Testis (tissue), 3 donors: Measurements from ENCODE around the gene RERE. TPM values are rescaled to one million over a fixed set of nuclear protein-coding genes. Genes with fewer than 3 reads are reported as not detected.

Experiments used
- DNase-seq: peaks from one replicate; pipeline ENCODE4 v3.0.0-alpha.2; 2019
- H3K27ac ChIP-seq, 2 donors: fragments of 200-600 bp; sonication (generic); one replicate each; pipeline ENCODE4 v1.5.1; 2019
- H3K27me3 ChIP-seq: fragments of 200-600 bp; sonication (generic); one replicate; pipeline ENCODE4 v1.5.1; 2019
- H3K36me3 ChIP-seq: fragments of 200-600 bp; sonication (generic); one replicate; pipeline ENCODE4 v1.5.1; 2017; ENCODE audit warnings: low read depth; ENCODE audit errors: missing control alignments
- H3K4me1 ChIP-seq: fragments of 200-600 bp; sonication (generic); one replicate; pipeline ENCODE4 v1.5.1; 2019
- H3K4me3 ChIP-seq, 2 donors: fragments of 200-600 bp; sonication (generic); one replicate each; pipeline ENCODE4 v1.5.1; 2017 to 2019
- H3K9me3 ChIP-seq: fragments of 200-600 bp; sonication (generic); one replicate; pipeline ENCODE4 v1.5.1; 2017
- CTCF ChIP-seq, 3 experiments: fragments of 450-650 bp in 2 of 3; fragments of 200-600 bp in 1 of 3; sonication (generic) in 1 of 3; IDR thresholded peaks; one replicate each; pipeline ENCODE4 v1.5.1; 2016 to 2019; ENCODE audit warnings: antibody characterized with exemption in 3 of 3, mild to moderate bottlenecking in 2 of 3, moderate library complexity in 1 of 3
- POLR2A ChIP-seq: fragments of 450-650 bp; IDR thresholded peaks from one replicate; pipeline ENCODE4 v1.6.1; 2017; ENCODE audit warnings: antibody characterized with exemption, mild to moderate bottlenecking, moderate library complexity
- WGBS, 2 donors: methylation state at CpG; one replicate each; pipeline ENCODE4 v1.1.5; 2018; 5-methylcytosine and 5-hydroxymethylcytosine counted together
- intact Hi-C: fragments of 100-400 bp; cut with DNase I; formaldehyde crosslinking; loops from one replicate; pipeline ENCODE4 v1.15.1; 2023; ENCODE audit warnings: low total_unique reads
- polyA plus RNA-seq: library from polyadenylated mRNA; stranded (reverse); fragments of 350-450 nt; fragmentation: Illumina TruSeq; extraction: RNeasy Lipid Tissue Mini Kit (QIAGEN cat#74804); gene quantifications from one replicate; pipeline ENCODE4 v1.2.3, GENCODE V29; 2014; ENCODE audit warnings: low read depth, low replicate concordance; ENCODE audit not compliant: insufficient read depth
- total RNA-seq, 2 donors: library from RNA; depleted of rRNA; stranded (reverse); fragments of >200 nt; gene quantifications; one replicate each; pipeline ENCODE4 v1.2.3, GENCODE V29; 2016

Gene RERE
- total and polyA plus RNA-seq, 3 donors from 2014 or later, result 90.8 to 229 (median 203) TPM

GRCh38 chr1:8417625-8418024 lies 399.8 kb downstream of the RERE start:
- Histone ChIP-seq H3K36me3 (no peaks in the 10 kb centered on the region), H3K9me3 (no peaks in the 10 kb centered on the region), H3K4me3 (no peak overlapping the region), H3K27me3 (no peaks in the 10 kb centered on the region), H3K27ac (no peak overlapping the region), H3K4me1 (peaks cover 41% of the 10 kb centered on the region)
- DNase-seq, result no peak
- TF ChIP-seq POLR2A (no peak), CTCF (IDR thresholded peaks at IDR 0.05) (no peak)
- intact Hi-C loops, result no loop called here
- 76 to 86% methylated on average over 5 of the region's 5 CpGs for WGBS, 2 donors

GRCh38 chr1:8416881-8417280 lies 400.6 kb downstream of the RERE start:
- intact Hi-C loops, result no loop called here
- no peaks in the 10 kb centered on the region for H3K27me3 ChIP-seq
- no peaks in the 10 kb centered on the region for H3K9me3 ChIP-seq
- no peak for DNase-seq
- H3K4me3 ChIP-seq, result no peak overlapping the region
- 47 to 69% methylated on average over 3 of the region's 3 CpGs for WGBS, 2 donors
- peaks cover 48% of the 10 kb centered on the region for H3K4me1 ChIP-seq
- no peak overlapping the region for H3K27ac ChIP-seq
- TF ChIP-seq POLR2A (no peak), CTCF (IDR thresholded peaks at IDR 0.05) (no peak)
- no peaks in the 10 kb centered on the region for H3K36me3 ChIP-seq

GRCh38 chr1:8415526-8416278 lies 401.7 kb downstream of the RERE start:
- no peaks in the 10 kb centered on the region for H3K27me3 ChIP-seq
- WGBS, 2 donors, result 46 to 47% methylated on average over 7 of the region's 7 CpGs
- intact Hi-C loops, result no loop called here
- H3K9me3 ChIP-seq, result no peaks in the 10 kb centered on the region
- no peak for TF ChIP-seq POLR2A
- H3K4me1 ChIP-seq, result peaks cover 49% of the 10 kb centered on the region
- peak overlapping the region in 1 of 2 donors; percentile 7 for H3K27ac ChIP-seq
- no peaks in the 10 kb centered on the region for H3K36me3 ChIP-seq
- H3K4me3 ChIP-seq, result no peak overlapping the region
- DNase-seq, result no peak

- no peak for DNase-seq
- H3K9me3 ChIP-seq, result no peaks in the 10 kb centered on the region
- no peak overlapping the region for H3K4me3 ChIP-seq
- peaks cover 68% of the 10 kb centered on the region for H3K4me1 ChIP-seq
- H3K27ac ChIP-seq, result peak overlapping the region in 1 of 2 donors; percentile 43
- intact Hi-C loops, result no loop called here
- TF ChIP-seq CTCF (IDR thresholded peaks at IDR 0.05), result no peak
- no peak for TF ChIP-seq POLR2A
- no peaks in the 10 kb centered on the region for H3K27me3 ChIP-seq
- no peaks in the 10 kb centered on the region for H3K36me3 ChIP-seq
- WGBS, 2 donors, result 54 to 61% methylated on average over 8 of the region's 8 CpGs
These were observed 405.1 kb downstream of the RERE start for GRCh38 chr1:8412183-8412831.

GRCh38 chr1:8411803-8412182 lies 405.6 kb downstream of the RERE start:
- Histone ChIP-seq H3K4me3 (no peak overlapping the region), H3K36me3 (no peaks in the 10 kb centered on the region), H3K4me1 (peaks cover 72% of the 10 kb centered on the region), H3K9me3 (no peaks in the 10 kb centered on the region), H3K27ac (peak overlapping the region in 1 of 2 donors; percentile 43), H3K27me3 (no peaks in the 10 kb centered on the region)
- no peak for DNase-seq
- no peak for TF ChIP-seq CTCF (IDR thresholded peaks at IDR 0.05)
- TF ChIP-seq POLR2A, result no peak
- intact Hi-C loops, result no loop called here
- 57 to 58% methylated on average over 7 of the region's 7 CpGs for WGBS, 2 donors
